GM12878 (cell line): ENCODE results near the gene NR6A1.

Source experiments
- CEBPB ChIP-seq, 2 experiments: fragments of 150-350 bp in 1 of 2; IDR thresholded peaks; 2 replicates each; pipeline ENCODE4 v1.6.1; 2012 to 2014; ENCODE audit warnings: low read depth in 2 of 2, low read length in 2 of 2, borderline replicate concordance in 1 of 2, inconsistent platforms in 1 of 2
- CTCF ChIP-seq, 3 experiments: IDR thresholded peaks in 2 of 3; conservative IDR thresholded peaks in 1 of 3; 2 replicates each; pipeline ENCODE4 v1.5.1; 2011; ENCODE audit warnings: low read depth in 3 of 3, low read length in 3 of 3, mild to moderate bottlenecking in 3 of 3, control low read depth in 2 of 3, moderate library complexity in 2 of 3, inconsistent platforms in 1 of 3, mixed read lengths in 1 of 3; ENCODE audit not compliant: control insufficient read depth in 2 of 3, insufficient read depth in 1 of 3; ENCODE audit errors: extremely low read depth in 1 of 3
- KLF5 ChIP-seq: fragments of 450-650 bp; IDR thresholded peaks from 2 replicates; pipeline ENCODE4 v1.6.1; 2014; ENCODE audit warnings: mild to moderate bottlenecking; ENCODE audit not compliant: partially characterized antibody
- POLR2A ChIP-seq: IDR thresholded peaks from 2 replicates; pipeline ENCODE4 v1.6.1; 2011; ENCODE audit warnings: low read depth, mild to moderate bottlenecking, low read length
- YY1 ChIP-seq: IDR thresholded peaks from 2 replicates; pipeline ENCODE4 v1.6.1; 2011; ENCODE audit warnings: low read depth, mild to moderate bottlenecking, low read length
- ZNF217 ChIP-seq: fragments of 450-650 bp; IDR thresholded peaks from 2 replicates; pipeline ENCODE4 v1.6.1; 2017; ENCODE audit warnings: antibody characterized with exemption, mild to moderate bottlenecking
- TF ChIP-seq, protein P1 (sequence below): IDR thresholded peaks from 2 replicates; pipeline ENCODE4 v1.6.1; 2011; ENCODE audit warnings: low read depth, mild to moderate bottlenecking, low read length, moderate library complexity, borderline replicate concordance; ENCODE audit errors: extremely low read depth

DNA sequence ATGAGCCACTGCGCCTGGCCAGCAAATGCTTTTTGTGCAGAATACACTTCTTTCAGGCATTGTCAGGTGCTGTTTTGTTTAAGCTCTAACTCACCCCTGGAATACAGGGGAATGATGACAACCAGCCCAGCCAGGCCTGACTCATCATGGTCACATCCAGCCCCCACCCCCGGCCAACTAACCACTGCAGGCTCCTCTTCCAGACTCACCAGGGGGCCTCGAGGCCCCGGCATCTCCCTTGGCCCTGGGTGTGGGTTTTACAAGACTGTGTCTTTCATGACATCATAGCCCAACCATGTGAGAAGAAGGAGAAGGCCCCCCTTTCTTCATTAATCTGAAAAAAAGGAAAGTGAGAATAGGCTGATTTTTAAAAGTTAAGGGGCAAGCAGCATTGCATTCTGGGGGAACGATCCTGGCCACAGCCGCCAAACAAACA lies 41.3 kb upstream of the NR6A1 start:
- TF ChIP-seq POLR2A (no peak), CEBPB (IDR thresholded peaks at IDR 0.05; ENCODE audit: borderline replicate concordance in 1 of 2, low read depth in 2 of 2, low read length in 2 of 2) (no peak), KLF5 (no peak), CTCF (IDR thresholded peaks at IDR 0.05 in 2 of 3, conservative IDR thresholded peaks at IDR 0.05 in 1 of 3; ENCODE audit: control insufficient read depth in 2 of 3, extremely low read depth in 1 of 3, insufficient read depth in 1 of 3, low read depth in 3 of 3, low read length in 3 of 3) (no peak), YY1 (no peak), ZNF217 (no peak)
- TF ChIP-seq, protein P1, sequence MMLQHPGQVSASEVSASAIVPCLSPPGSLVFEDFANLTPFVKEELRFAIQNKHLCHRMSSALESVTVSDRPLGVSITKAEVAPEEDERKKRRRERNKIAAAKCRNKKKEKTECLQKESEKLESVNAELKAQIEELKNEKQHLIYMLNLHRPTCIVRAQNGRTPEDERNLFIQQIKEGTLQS, result no peak
